ENCODE data around the gene ATF6B. TPM values are rescaled to one million over a fixed set of nuclear protein-coding genes. Genes with fewer than 3 reads are reported as not detected.

ATF6B gene
- total and polyA plus RNA-seq, 2 experiments from 2014 or later = 33.3 to 54.1 TPM

GRCh38 chr6:32089082-32089828, 38.8 kb downstream of the ATF6B start:
- Histone ChIP-seq H3K4me2 (ENCODE audit: unreplicated experiment) (no peak overlapping the region), H3K9me2 (ENCODE audit: insufficient read depth) (no peaks in the 10 kb centered on the region), H3K9ac (no peak overlapping the region), H2AFZ (no peak overlapping the region), H3K4me3 (no peak overlapping the region), H3F3A (ENCODE audit: insufficient read depth) (peaks cover 27% of the 10 kb centered on the region), H3K79me2 (ENCODE audit: insufficient read depth) (no peaks in the 10 kb centered on the region), H3K4me1 (ENCODE audit: insufficient read depth) (peaks cover 30% of the 10 kb centered on the region), H3K36me3 (ENCODE audit: low read depth) (no peaks in the 10 kb centered on the region), H3K27ac (no peak overlapping the region), H3K27me3 (replicated peaks; ENCODE audit: insufficient read depth) (0 out of 2 replicates have a peak, but pooled peaks cover 14% of the 10 kb centered on the region), H4K20me1 (ENCODE audit: insufficient read depth) (no peaks in the 10 kb centered on the region), H3K9me3 (ENCODE audit: low read depth) (no peaks in the 10 kb centered on the region)
- DNase-seq = no peak
- WGBS, 2 experiments (ENCODE audit: low coverage in 1 of 2, low lambda C conversion rate in 2 of 2, missing lambda C conversion rate in 2 of 2) = 89 to 90% methylated on average over 9 to 10 of the region's 10 CpGs
- no peak for TF ChIP-seq EZH2phosphoT487 (IDR thresholded peaks at IDR 0.05; ENCODE audit: insufficient read depth, low read depth)
- TF ChIP-seq EZH2 (IDR thresholded peaks at IDR 0.05; ENCODE audit: insufficient read depth, poor library complexity, severe bottlenecking) = no peak
- in situ Hi-C loops (cut with MboI) = no loop called here

- H3K4me1 ChIP-seq (ENCODE audit: insufficient read depth) = peaks cover 36% of the 10 kb centered on the region
- H3K4me3 ChIP-seq = no peak overlapping the region
- no peak for DNase-seq
- no peaks in the 10 kb centered on the region for H3K9me2 ChIP-seq (ENCODE audit: insufficient read depth)
- no peaks in the 10 kb centered on the region for H3K36me3 ChIP-seq (ENCODE audit: low read depth)
- 0 out of 2 replicates have a peak, but pooled peaks cover 14% of the 10 kb centered on the region for H3K27me3 ChIP-seq (replicated peaks; ENCODE audit: insufficient read depth)
- H3K27ac ChIP-seq = no peak overlapping the region
- in situ Hi-C loops (cut with MboI) = no loop called here
- no peak for TF ChIP-seq EZH2phosphoT487 (IDR thresholded peaks at IDR 0.05; ENCODE audit: insufficient read depth, low read depth)
- TF ChIP-seq EZH2 (IDR thresholded peaks at IDR 0.05; ENCODE audit: insufficient read depth, poor library complexity, severe bottlenecking) = no peak
- H3K4me2 ChIP-seq (ENCODE audit: unreplicated experiment) = no peak overlapping the region
- no peaks in the 10 kb centered on the region for H3K9me3 ChIP-seq (ENCODE audit: low read depth)
- no peaks in the 10 kb centered on the region for H3K79me2 ChIP-seq (ENCODE audit: insufficient read depth)
- H3K9ac ChIP-seq = no peak overlapping the region
- 95 to 96% methylated on average over 14 of the region's 14 CpGs for WGBS, 2 experiments (ENCODE audit: low coverage in 1 of 2, low lambda C conversion rate in 2 of 2, missing lambda C conversion rate in 2 of 2)
- H4K20me1 ChIP-seq (ENCODE audit: insufficient read depth) = no peaks in the 10 kb centered on the region
- peaks cover 26% of the 10 kb centered on the region for H3F3A ChIP-seq (ENCODE audit: insufficient read depth)
- no peak overlapping the region for H2AFZ ChIP-seq
Observed at GRCh38 chr6:32088487-32089049, 39.5 kb downstream of the ATF6B start.

- Histone ChIP-seq H3K9ac (no peak overlapping the region), H4K20me1 (ENCODE audit: insufficient read depth) (no peaks in the 10 kb centered on the region), H3K36me3 (ENCODE audit: low read depth) (no peaks in the 10 kb centered on the region), H3K4me1 (ENCODE audit: insufficient read depth) (peaks cover 35% of the 10 kb centered on the region), H3F3A (ENCODE audit: insufficient read depth) (peaks cover 23% of the 10 kb centered on the region), H3K9me3 (ENCODE audit: low read depth) (no peaks in the 10 kb centered on the region), H3K79me2 (ENCODE audit: insufficient read depth) (no peaks in the 10 kb centered on the region), H3K27me3 (replicated peaks; ENCODE audit: insufficient read depth) (0 out of 2 replicates have a peak, but pooled peaks cover 14% of the 10 kb centered on the region), H3K9me2 (ENCODE audit: insufficient read depth) (no peaks in the 10 kb centered on the region), H2AFZ (no peak overlapping the region), H3K4me3 (no peak overlapping the region), H3K4me2 (ENCODE audit: unreplicated experiment) (no peak overlapping the region), H3K27ac (no peak overlapping the region)
- DNase-seq = no peak
- WGBS, 2 experiments (ENCODE audit: low coverage in 1 of 2, low lambda C conversion rate in 2 of 2, missing lambda C conversion rate in 2 of 2) = 75 to 78% methylated on average over 19 to 47 of the region's 50 CpGs
- in situ Hi-C loops (cut with MboI) = no loop called here
- TF ChIP-seq EZH2phosphoT487 (IDR thresholded peaks at IDR 0.05; ENCODE audit: insufficient read depth, low read depth) = no peak
- no peak for TF ChIP-seq EZH2 (IDR thresholded peaks at IDR 0.05; ENCODE audit: insufficient read depth, poor library complexity, severe bottlenecking)
Observed at GRCh38 chr6:32087574-32088486, 40.2 kb downstream of the ATF6B start.

Data from GM23248 (cell line).